Amniotic epithelial cell (primary cell): Measurements from ENCODE around the gene CPM.
"Not testable (repeated sequence)": the region's sequence is repeated elsewhere in the genome, so short reads cannot be mapped to it uniquely, and the experiment has no call there.

Source experiments
- DNase-seq: peaks from one replicate; pipeline ENCODE4 v3.0.0-alpha.2; 2010; ENCODE audit warnings: low read depth

CPM gene

GRCh38 chr12:68851592-68852306 lies 81.2 kb downstream of the CPM start:
- DNase-seq, result no peak

- DNase-seq, result no peak
Observed at GRCh38 chr12:68850390-68850789, 82.6 kb downstream of the CPM start.

- DNase-seq, result no peak
Observed at GRCh38 chr12:68846811-68847210, 86.2 kb downstream of the CPM start.

GRCh38 chr12:68844788-68845695 lies 87.9 kb downstream of the CPM start:
- DNase-seq, result no peak

GRCh38 chr12:68844318-68844745 lies 88.6 kb downstream of the CPM start:
- DNase-seq, result peak; percentile 24

- no peak for DNase-seq
Observed at GRCh38 chr12:68842784-68843567, 90.0 kb downstream of the CPM start.

GRCh38 chr12:68842123-68842522 lies 90.8 kb downstream of the CPM start:
- no peak for DNase-seq

- no peak for DNase-seq
Observed at GRCh38 chr12:68841717-68842116, 91.3 kb downstream of the CPM start.

GRCh38 chr12:68841175-68841574 lies 91.8 kb downstream of the CPM start:
- DNase-seq, result not testable (repeated sequence)

GRCh38 chr12:68839183-68840147 lies 93.5 kb downstream of the CPM start:
- DNase-seq, result no peak

- no peak for DNase-seq
Observed at GRCh38 chr12:68838046-68838886, 94.7 kb downstream of the CPM start.

- DNase-seq, result no peak
Observed at GRCh38 chr12:68837215-68837614, 95.8 kb downstream of the CPM start.

- peak; percentile 32 for DNase-seq
Observed at GRCh38 chr12:68835333-68835908, 97.5 kb downstream of the CPM start.

- DNase-seq, result no peak
Observed at GRCh38 chr12:68833508-68833907, 99.5 kb downstream of the CPM start.

GRCh38 chr12:68832504-68832867 lies 100.5 kb downstream of the CPM start:
- no peak for DNase-seq

GRCh38 chr12:68831751-68832503 lies 101.0 kb downstream of the CPM start:
- DNase-seq, result no peak

- no peak for DNase-seq
Observed at GRCh38 chr12:68831272-68831671, 101.7 kb downstream of the CPM start.

- no peak for DNase-seq
Observed at GRCh38 chr12:68828672-68829068, 104.3 kb downstream of the CPM start.
